PFSK-1 (cell line): ENCODE measurements around the gene CDHR5.

Source experiments
- FOXP2 ChIP-seq: optimal IDR thresholded peaks from 2 replicates; pipeline ENCODE3; 2011; ENCODE audit warnings: borderline replicate concordance, control low read depth, inconsistent platforms; ENCODE audit not compliant: insufficient read depth; ENCODE audit errors: extremely low read length, extremely low read depth
- POLR2AphosphoS5 ChIP-seq: IDR thresholded peaks from 2 replicates; pipeline ENCODE4 v1.6.1; 2012; ENCODE audit warnings: low read depth, mild to moderate bottlenecking, control low read depth, low read length, moderate library complexity
- REST ChIP-seq, 2 experiments: IDR thresholded peaks; 2 replicates each; pipeline versions ENCODE4 v1.6.1 to v1.8.0; 2011 to 2012; ENCODE audit warnings: low read depth in 2 of 2, low read length in 2 of 2, control low read depth in 1 of 2, inconsistent platforms in 1 of 2, mild to moderate bottlenecking in 1 of 2, moderate library complexity in 1 of 2; ENCODE audit not compliant: insufficient read depth in 1 of 2
- SIN3A ChIP-seq: IDR thresholded peaks from 2 replicates; pipeline ENCODE4 v1.6.1; 2012; ENCODE audit warnings: mild to moderate bottlenecking, low read length, moderate library complexity, borderline replicate concordance; ENCODE audit not compliant: insufficient read depth
- TAF1 ChIP-seq: IDR thresholded peaks from 2 replicates; pipeline ENCODE4 v1.6.1; 2012; ENCODE audit warnings: low read length, control low read depth, borderline replicate concordance; ENCODE audit not compliant: insufficient read depth

The CDHR5 gene

GRCh38 chr11:620201-620600 lies 4.6 kb downstream of the CDHR5 start:
- TF ChIP-seq FOXP2 (no peak), REST (IDR thresholded peaks at IDR 0.05; ENCODE audit: insufficient read depth in 1 of 2, low read depth in 2 of 2, low read length in 2 of 2) (no peak), SIN3A (no peak), TAF1 (no peak), POLR2AphosphoS5 (no peak)

- TF ChIP-seq REST (IDR thresholded peaks at IDR 0.05; ENCODE audit: insufficient read depth in 1 of 2, low read depth in 2 of 2, low read length in 2 of 2) (no peak), TAF1 (no peak), POLR2AphosphoS5 (no peak), FOXP2 (no peak), SIN3A (no peak)
These were observed 5.1 kb downstream of the CDHR5 start for GRCh38 chr11:619628-620050.

GRCh38 chr11:618856-619627 lies 5.7 kb downstream of the CDHR5 start:
- TF ChIP-seq TAF1 (no peak), REST (IDR thresholded peaks at IDR 0.05; ENCODE audit: insufficient read depth in 1 of 2, low read depth in 2 of 2, low read length in 2 of 2) (no peak), SIN3A (no peak), FOXP2 (no peak)

- TF ChIP-seq FOXP2 = no peak
- no peak for TF ChIP-seq TAF1
- TF ChIP-seq POLR2AphosphoS5 = no peak
- TF ChIP-seq REST (IDR thresholded peaks at IDR 0.05; ENCODE audit: insufficient read depth in 1 of 2, low read depth in 2 of 2, low read length in 2 of 2) = no peak
- TF ChIP-seq SIN3A = no peak
These were observed 6.7 kb downstream of the CDHR5 start for GRCh38 chr11:617912-618682.
